K562 (cell line): Measurements from ENCODE around the gene HSD17B1. TPM values are rescaled to one million over a fixed set of nuclear protein-coding genes. Genes with fewer than 3 reads are reported as not detected.

Experiments used
- ATAC-seq: fragments of 200-7000 bp; cut with Tn5 transposase; 3 replicates; pipeline ENCODE4 v1.9.1; 2020; ENCODE audit warnings: moderate library complexity
- BruUV-seq: library from RNA; stranded (reverse); fragments of 400-500 nt; replicated peaks from 2 replicates; lab custom pipeline; 2021; lab: Mats Ljungman, UMichigan
- CTCF ChIA-PET: fragments of 300-600 bp; formaldehyde crosslinking; extraction: SDS; loops from one replicate; lab custom pipeline; 2021; ENCODE audit warnings: low intra/inter-chr PET ratio; lab: Yijun Ruan, JAX
- POLR2A ChIA-PET: fragments of 300-600, 350-650 bp; sonication (Branson Sonifier 250); formaldehyde crosslinking; extraction: SDS; loops from one replicate; lab custom pipeline; 2021; ENCODE audit warnings: antibody characterized with exemption, inconsistent platforms; lab: Yijun Ruan, JAX
- DNase-seq, 4 experiments: peaks; one replicate each; pipeline versions ENCODE4 v3.0.0 to v3.0.0-alpha.2; 2011 to 2018; ENCODE audit warnings: low spot score in 3 of 4, mixed read lengths in 3 of 4; ENCODE audit errors: extremely low read depth in 1 of 4
- FAIRE-seq: peaks from 2 replicates; lab custom pipeline; 2011; peaks lifted over from hg19 to GRCh38; lab: Jason Lieb, UNC
- H2AFZ ChIP-seq: 2 replicates; pipeline ENCODE4 v1.6.0; 2011; ENCODE audit warnings: low read depth, low read length, control low read depth, inconsistent platforms
- H3K27ac ChIP-seq: fragments of 200-600 bp; 3 replicates; pipeline ENCODE4 v1.8.0; 2011; ENCODE audit warnings: low read depth, mild to moderate bottlenecking, control low read depth, inconsistent platforms, low read length, moderate library complexity, mixed read lengths; ENCODE audit errors: extremely low read depth
- H3K27me3 ChIP-seq, 2 experiments: fragments of 300-600 bp in 1 of 2; 2 replicates in 1 of 2; 3 replicates in 1 of 2; pipeline versions ENCODE4 v1.6.0 to v1.8.0; 2011; ENCODE audit warnings: inconsistent platforms in 2 of 2, low read length in 2 of 2, mild to moderate bottlenecking in 1 of 2, mixed read lengths in 1 of 2, moderate library complexity in 1 of 2; ENCODE audit not compliant: control insufficient read depth in 2 of 2, insufficient read depth in 2 of 2
- H3K36me3 ChIP-seq: fragments of 300-600 bp; 3 replicates; pipeline ENCODE4 v1.8.0; 2011; ENCODE audit warnings: mild to moderate bottlenecking, low read length, inconsistent platforms; ENCODE audit not compliant: control insufficient read depth, insufficient read depth
- H3K4me1 ChIP-seq, 2 experiments: fragments of 200-600 bp in 1 of 2; replicated peaks in 1 of 2; 2 replicates in 1 of 2; 3 replicates in 1 of 2; pipeline versions ENCODE4 v1.5.1 to v1.8.0; 2011; ENCODE audit warnings: inconsistent platforms in 2 of 2, low read length in 2 of 2, mild to moderate bottlenecking in 1 of 2, mixed read lengths in 1 of 2, moderate library complexity in 1 of 2; ENCODE audit not compliant: control insufficient read depth in 2 of 2, insufficient read depth in 2 of 2
- H3K4me2 ChIP-seq: 2 replicates; pipeline ENCODE4 v1.6.1; 2011; ENCODE audit warnings: low read length, control low read depth, inconsistent platforms, mixed read lengths; ENCODE audit not compliant: insufficient read depth
- H3K4me3 ChIP-seq: fragments of 200-600 bp; sonication (generic), shearing (Covaris generic); 2 replicates; pipeline ENCODE4 v1.5.1; 2016; ENCODE audit warnings: control low read depth, inconsistent platforms
- H3K79me2 ChIP-seq: fragments of 200-600 bp; 3 replicates; pipeline ENCODE4 v1.8.0; 2011; ENCODE audit warnings: low read length, inconsistent platforms; ENCODE audit not compliant: control insufficient read depth, insufficient read depth
- H3K9ac ChIP-seq, 2 experiments: 2 replicates each; pipeline versions ENCODE4 v1.6.0 to v1.6.1; 2011; ENCODE audit warnings: low read depth in 2 of 2, low read length in 2 of 2, control low read depth in 1 of 2, inconsistent platforms in 1 of 2, mild to moderate bottlenecking in 1 of 2, mixed read lengths in 1 of 2; ENCODE audit not compliant: insufficient read depth in 1 of 2
- H3K9me1 ChIP-seq: one replicate; pipeline ENCODE4 v1.6.0; 2011; ENCODE audit warnings: inconsistent platforms, mild to moderate bottlenecking, low read length, moderate library complexity; ENCODE audit not compliant: control insufficient read depth, insufficient read depth
- H3K9me3 ChIP-seq: replicated peaks from 2 replicates; pipeline ENCODE4 v1.5.1; 2011; ENCODE audit warnings: low read depth, low read length, inconsistent platforms; ENCODE audit not compliant: control insufficient read depth, insufficient read depth
- H4K20me1 ChIP-seq: replicated peaks from 2 replicates; pipeline ENCODE4 v1.6.1; 2011; ENCODE audit warnings: low read length, inconsistent platforms, mixed read lengths; ENCODE audit not compliant: control insufficient read depth, insufficient read depth
- BACH1 ChIP-seq: fragments of 200-800 bp; sonication (Bioruptor generic); IDR thresholded peaks from 2 replicates; pipeline ENCODE4 v1.6.1; 2016; ENCODE audit warnings: missing genetic modification characterization, missing compliant biosample characterization
- BRD4 ChIP-seq: fragments of 200-600 bp; sonication (generic); IDR thresholded peaks from 2 replicates; pipeline ENCODE4 v1.6.1; 2017; ENCODE audit warnings: inconsistent platforms
- CHD2 ChIP-seq: IDR thresholded peaks from 2 replicates; pipeline ENCODE4 v1.6.1; 2011; ENCODE audit warnings: low read depth, low read length
- CREBBP ChIP-seq: IDR thresholded peaks from one replicate; pipeline ENCODE4 v1.6.1; 2012; ENCODE audit warnings: low read depth, mild to moderate bottlenecking, control low read depth, inconsistent platforms, low read length
- FOXA1 ChIP-seq: fragments of 450-650 bp; IDR thresholded peaks from 2 replicates; pipeline ENCODE4 v1.6.1; 2016; ENCODE audit warnings: mild to moderate bottlenecking, borderline replicate concordance
- FOXP1 ChIP-seq: sonication (generic); formaldehyde crosslinking; IDR thresholded peaks from 2 replicates; pipeline ENCODE4 v1.8.0; 2022; ENCODE audit warnings: mild to moderate bottlenecking, missing genetic modification reagents
- GTF2F1 ChIP-seq: IDR thresholded peaks from 2 replicates; pipeline ENCODE4 v1.6.1; 2011; ENCODE audit warnings: low read depth, low read length, improper control_type of control experiment
- HBP1 ChIP-seq: fragments of 450-650 bp; formaldehyde crosslinking; IDR thresholded peaks from 2 replicates; pipeline ENCODE4 v1.4.0; 2022; ENCODE audit warnings: missing genetic modification characterization
- HDAC8 ChIP-seq: fragments of 450-650 bp; IDR thresholded peaks from 2 replicates; pipeline ENCODE4 v1.6.1; 2016; ENCODE audit warnings: mild to moderate bottlenecking, missing genetic modification characterization, moderate library complexity, missing compliant biosample characterization
- MAFF ChIP-seq: IDR thresholded peaks from 2 replicates; pipeline ENCODE4 v1.6.1; 2012; ENCODE audit warnings: low read length, improper control_type of control experiment
- MCM3 ChIP-seq: fragments of 450-650 bp; IDR thresholded peaks from 2 replicates; pipeline ENCODE4 v1.6.1; 2016
- NFE2L1 ChIP-seq: fragments of 450-650 bp; IDR thresholded peaks from 2 replicates; pipeline ENCODE4 v1.6.1; 2016; ENCODE audit warnings: missing genetic modification characterization, low read depth, mild to moderate bottlenecking, missing compliant biosample characterization, moderate library complexity, borderline replicate concordance
- PPARD ChIP-seq: fragments of 250-450 bp; sonication (Bioruptor Pico); IDR thresholded peaks from 2 replicates; pipeline ENCODE4 v1.8.0; 2022; ENCODE audit warnings: inconsistent platforms, mild to moderate bottlenecking, moderate library complexity
- RAD21 ChIP-seq, 2 experiments: fragments of 250-450 bp in 1 of 2; fragments of 450-650 bp in 1 of 2; sonication (Bioruptor Pico) in 1 of 2; formaldehyde crosslinking in 1 of 2; IDR thresholded peaks in 1 of 2; conservative IDR thresholded peaks in 1 of 2; 2 replicates each; pipeline versions ENCODE4 v1.4.0 to v1.8.0; 2020 to 2022; ENCODE audit warnings: mild to moderate bottlenecking in 2 of 2, moderate library complexity in 1 of 2
- SMARCA4 ChIP-seq: fragments of 450-650 bp; IDR thresholded peaks from 2 replicates; pipeline ENCODE4 v1.6.1; 2016
- SMARCA5 ChIP-seq: fragments of 450-650 bp; IDR thresholded peaks from 2 replicates; pipeline ENCODE4 v1.6.1; 2016
- ZBTB26 ChIP-seq: fragments of 450-650 bp; formaldehyde crosslinking; IDR thresholded peaks from 2 replicates; pipeline ENCODE4 v1.4.0; 2022; ENCODE audit warnings: missing genetic modification characterization
- ZBTB49 ChIP-seq: sonication (generic); formaldehyde crosslinking; IDR thresholded peaks from 2 replicates; pipeline ENCODE4 v1.8.0; 2022; ENCODE audit warnings: missing genetic modification reagents, mild to moderate bottlenecking, borderline replicate concordance
- ZBTB7A ChIP-seq: IDR thresholded peaks from 2 replicates; pipeline ENCODE4 v1.6.1; 2011; ENCODE audit warnings: low read depth, mild to moderate bottlenecking, low read length, moderate library complexity, borderline replicate concordance; ENCODE audit not compliant: control insufficient read depth
- ZFP36 ChIP-seq: fragments of 150-350 bp; IDR thresholded peaks from 2 replicates; pipeline ENCODE4 v1.6.1; 2018; ENCODE audit warnings: low read length, low read depth; ENCODE audit not compliant: partially characterized antibody
- ZNF77 ChIP-seq: fragments of 250-450 bp; sonication (Bioruptor Pico); IDR thresholded peaks from 2 replicates; pipeline ENCODE4 v1.5.0; 2020
- WGBS: fragments of 100-300 bp; shearing (Covaris generic); methylation state at CpG from one replicate; pipeline ENCODE4 v1.1.6; 2016; ENCODE audit warnings: low coverage, mixed read lengths; ENCODE audit not compliant: insufficient coverage; ENCODE audit errors: missing lambda C conversion rate; 5-methylcytosine and 5-hydroxymethylcytosine counted together
- in situ Hi-C: fragments of 300-500 bp; cut with MboI; formaldehyde crosslinking; loops from 4 replicates; pipeline ENCODE4 v1.15.0; 2018; ENCODE audit warnings: inconsistent platforms, mixed read lengths
- intact Hi-C: fragments of 100-400 bp; cut with micrococcal nuclease; formaldehyde crosslinking; loops from 2 replicates; pipeline ENCODE4 v1.14.2; 2022
- polyA plus RNA-seq, 8 experiments: library from polyadenylated mRNA; depleted of rRNA in 4 of 8; stranded (reverse) in 5 of 8; unstranded in 3 of 8; fragments of >200 nt; fragmentation: Nextera tagmentation in 2 of 8; fragmentation: Illumina TruSeq in 1 of 8; extraction: Ambion mirVana in 2 of 8; extraction: Trizol in 1 of 8; gene quantifications; 2 replicates each; pipeline versions ENCODE4 v1.2.1 to v1.2.3, GENCODE V29; 2011 to 2014; ENCODE audit warnings: inconsistent platforms in 1 of 8, missing spikeins in 1 of 8
- total RNA-seq, 7 experiments: library from RNA; depleted of rRNA in 6 of 7; stranded (reverse); fragments of >200 nt in 6 of 7; fragmentation: Illumina TruSeq in 2 of 7; extraction: Trizol in 2 of 7; gene quantifications; 2 replicates each; pipeline versions ENCODE4 v1.2.1 to v1.2.3, GENCODE V29; 2011 to 2021; ENCODE audit warnings: low replicate concordance in 1 of 7

HSD17B1 gene
- total and polyA plus RNA-seq, 9 of the 15 experiments (the other 6 are each of a cell fraction or from before 2014, with no cell fraction given), result 0.55 to 21.1 (median 3.6) TPM

GRCh38 chr17:42553866-42554249 lies 1.1 kb downstream of the HSD17B1 start:
- in situ Hi-C loops, result no loop called here
- Histone ChIP-seq H3K4me1 (peaks cover 18 to 39% of the 10 kb centered on the region in 2 experiments; a peak in 4 of 5 replicates), H3K9me3 (no peaks in the 10 kb centered on the region), H3K4me3 (peak overlapping the region; percentile 87), H3K27me3 (no peaks in the 10 kb centered on the region), H4K20me1 (no peaks in the 10 kb centered on the region), H3K36me3 (peaks cover 4% of the 10 kb centered on the region; the same call in 1 of the 3 replicates), H2AFZ (peak overlapping the region; percentile 85), H3K4me2 (peak overlapping the region; percentile 96), H3K79me2 (peaks cover 26% of the 10 kb centered on the region), H3K27ac (peak overlapping the region; percentile 91), H3K9ac (peak overlapping the region; percentile 66 to 100), H3K9me1 (no peaks in the 10 kb centered on the region)
- intact Hi-C loops, result no loop called here
- ChIA-PET CTCF (no interaction called here), POLR2A (interaction anchor here (0.5 to 1.3 kb wide), 4 partner anchors 16 to 280 kb away, joined by 3 to 4 read pairs (median 3); partner anchors contain the start of gene NAGLU)
- WGBS, result 3% methylated on average over 13 of the region's 16 CpGs
- FAIRE-seq, result no peak
- no peak for ATAC-seq
- BruUV-seq, result no TSS peak
- no peak for DNase-seq
- TF ChIP-seq CHD2 (no peak), HDAC8 (tag) (no peak), RAD21 (CRISPR knock-in tag; conservative IDR thresholded peaks at IDR 0.05 in 1 of 2, IDR thresholded peaks at IDR 0.05 in 1 of 2) (no peak), HBP1 (CRISPR knock-in tag) (no peak), BRD4 (no peak), ZBTB49 (CRISPR knock-in tag) (no peak), ZFP36 (peak; percentile 94), MCM3 (no peak), BACH1 (tag) (no peak), ZBTB7A (0 out of 2 replicates have a peak, but pooled peaks have one; percentile 3), GTF2F1 (no peak), SMARCA5 (peak; percentile 92), CREBBP (no peak), ZNF77 (CRISPR knock-in tag) (no peak), SMARCA4 (no peak), PPARD (CRISPR knock-in tag) (no peak), NFE2L1 (tag) (no peak), ZBTB26 (CRISPR knock-in tag) (no peak), FOXP1 (no peak), MAFF (no peak), FOXA1 (no peak)
